Lower leg skin (tissue), 3 donors: ENCODE results near the gene DSPP.

ENCODE experiments used
- POLR2A ChIP-seq, 2 donors: fragments of 450-650 bp; IDR thresholded peaks; one replicate each; pipeline ENCODE4 v1.6.1; 2016 to 2017; ENCODE audit warnings: antibody characterized with exemption in 2 of 2, mild to moderate bottlenecking in 1 of 2, moderate library complexity in 1 of 2
- TF ChIP-seq, protein P1 (sequence below), 3 donors: fragments of 450-650 bp; IDR thresholded peaks; one replicate each; pipeline ENCODE4 v1.5.1; 2016; ENCODE audit warnings: antibody characterized with exemption in 3 of 3, mild to moderate bottlenecking in 3 of 3, moderate library complexity in 2 of 3

DNA sequence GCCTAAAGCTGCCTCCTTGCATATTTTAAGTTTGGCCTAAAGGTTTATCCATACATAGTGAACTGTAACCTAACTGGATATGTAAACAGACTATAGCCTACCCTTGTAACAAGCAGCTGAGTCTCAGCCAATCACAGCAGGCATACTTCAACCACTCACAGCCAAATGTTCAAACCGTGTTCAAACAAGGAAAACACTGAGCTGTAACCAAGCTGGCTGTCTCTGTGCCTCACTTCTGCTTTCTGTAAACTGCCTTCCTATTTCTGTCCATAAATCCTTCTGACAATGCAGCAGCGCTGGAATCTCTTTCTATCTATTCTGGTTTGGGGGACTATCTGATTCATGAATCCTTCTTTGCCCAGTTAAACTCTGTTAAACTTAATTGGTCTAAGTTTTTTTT, 16.4 kb downstream of the DSPP start:
- no peak for TF ChIP-seq POLR2A (IDR thresholded peaks at IDR 0.05)
- TF ChIP-seq, protein P1, sequence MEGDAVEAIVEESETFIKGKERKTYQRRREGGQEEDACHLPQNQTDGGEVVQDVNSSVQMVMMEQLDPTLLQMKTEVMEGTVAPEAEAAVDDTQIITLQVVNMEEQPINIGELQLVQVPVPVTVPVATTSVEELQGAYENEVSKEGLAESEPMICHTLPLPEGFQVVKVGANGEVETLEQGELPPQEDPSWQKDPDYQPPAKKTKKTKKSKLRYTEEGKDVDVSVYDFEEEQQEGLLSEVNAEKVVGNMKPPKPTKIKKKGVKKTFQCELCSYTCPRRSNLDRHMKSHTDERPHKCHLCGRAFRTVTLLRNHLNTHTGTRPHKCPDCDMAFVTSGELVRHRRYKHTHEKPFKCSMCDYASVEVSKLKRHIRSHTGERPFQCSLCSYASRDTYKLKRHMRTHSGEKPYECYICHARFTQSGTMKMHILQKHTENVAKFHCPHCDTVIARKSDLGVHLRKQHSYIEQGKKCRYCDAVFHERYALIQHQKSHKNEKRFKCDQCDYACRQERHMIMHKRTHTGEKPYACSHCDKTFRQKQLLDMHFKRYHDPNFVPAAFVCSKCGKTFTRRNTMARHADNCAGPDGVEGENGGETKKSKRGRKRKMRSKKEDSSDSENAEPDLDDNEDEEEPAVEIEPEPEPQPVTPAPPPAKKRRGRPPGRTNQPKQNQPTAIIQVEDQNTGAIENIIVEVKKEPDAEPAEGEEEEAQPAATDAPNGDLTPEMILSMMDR (IDR thresholded peaks at IDR 0.05) = no peak
